GM19324 (cell line): ENCODE measurements around the gene EPHA2.
"Not testable (repeated sequence)": the region's sequence is repeated elsewhere in the genome, so short reads cannot be mapped to it uniquely, and the experiment has no call there.

Experiments
- ATAC-seq: cut with Tn5 transposase; IDR thresholded peaks from one replicate; pipeline ENCODE4 v1.9.1; 2021; ENCODE audit warnings: mild to moderate bottlenecking, moderate library complexity; ENCODE audit not compliant: unreplicated experiment, low FRiP score

EPHA2 gene

DNA sequence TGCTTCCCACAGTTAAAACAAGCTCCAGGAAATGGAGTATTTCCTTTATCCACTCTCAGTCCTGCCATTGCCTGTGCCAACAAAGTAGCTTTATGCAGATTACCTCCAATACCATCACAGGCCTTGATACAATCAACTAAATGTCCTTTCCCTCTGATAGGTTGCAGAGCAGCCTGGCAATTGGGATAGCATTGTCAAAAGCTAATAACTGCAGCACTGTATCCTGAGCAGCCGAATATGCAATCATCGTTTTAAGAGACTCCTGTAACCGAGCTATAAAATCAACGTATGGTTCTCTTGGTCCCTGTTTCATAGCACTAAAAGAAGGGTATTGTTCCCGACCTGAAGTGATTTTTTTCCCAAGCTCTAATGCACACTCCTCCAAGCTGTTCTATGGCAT lies 48.8 kb downstream of the EPHA2 start:
- not testable (repeated sequence) for ATAC-seq

DNA sequence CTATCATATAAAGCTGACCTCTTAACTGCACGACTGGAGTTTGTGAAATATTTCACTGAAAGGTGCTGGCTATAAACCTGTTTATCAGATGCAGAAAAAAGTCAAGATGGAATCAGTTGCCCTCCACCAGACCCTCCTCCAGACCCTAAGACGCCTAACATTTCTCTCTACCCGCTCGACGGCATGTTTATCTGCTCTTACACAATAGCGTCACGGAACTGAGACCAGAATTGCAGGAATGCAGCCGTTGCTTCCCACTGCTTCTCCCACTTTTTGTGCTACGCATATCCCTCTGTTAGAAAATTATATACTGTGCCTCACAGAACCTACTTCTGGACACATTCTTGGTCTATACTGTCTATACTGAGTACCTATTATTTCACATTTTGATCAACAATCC lies 54.2 kb downstream of the EPHA2 start:
- no peak for ATAC-seq

DNA sequence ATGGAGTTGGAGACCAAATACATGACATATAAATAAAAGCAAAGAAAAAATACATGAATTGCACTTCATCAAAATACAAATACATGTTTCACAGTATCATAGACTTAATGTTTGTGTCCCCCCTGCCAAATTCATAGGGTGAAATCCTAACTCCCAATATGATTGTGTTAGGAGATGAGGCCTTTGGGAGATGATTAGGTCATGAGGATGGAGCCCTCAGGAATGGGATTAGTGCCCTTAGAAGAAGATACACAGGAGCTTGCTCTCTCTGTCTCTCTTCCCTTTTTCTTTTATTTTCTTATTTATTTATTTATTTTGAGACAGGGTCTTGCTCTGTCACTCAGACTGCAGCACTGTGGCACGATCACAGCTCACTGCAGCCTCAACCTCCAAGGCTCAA lies 56.5 kb downstream of the EPHA2 start:
- ATAC-seq = no peak

DNA sequence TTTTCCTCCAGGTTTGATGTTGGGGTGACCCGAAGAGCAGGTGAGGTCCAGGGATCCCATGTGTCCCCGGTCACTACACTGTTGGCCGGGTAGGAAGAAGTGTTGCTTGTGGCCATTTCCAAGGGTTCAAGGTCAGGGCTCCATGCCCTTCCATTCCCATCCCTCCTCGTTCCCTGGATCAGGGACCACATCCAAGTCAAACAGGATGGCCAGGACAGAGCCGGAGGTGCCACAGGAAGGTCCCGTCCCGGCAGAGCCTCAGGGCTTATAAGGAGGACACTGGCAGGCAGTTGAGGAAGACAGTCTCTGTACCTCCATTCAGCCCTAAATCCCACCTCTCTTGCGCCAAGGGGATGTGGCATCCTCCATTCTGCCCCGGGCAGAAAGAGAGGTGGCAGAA lies 60.4 kb downstream of the EPHA2 start:
- ATAC-seq = no peak

DNA sequence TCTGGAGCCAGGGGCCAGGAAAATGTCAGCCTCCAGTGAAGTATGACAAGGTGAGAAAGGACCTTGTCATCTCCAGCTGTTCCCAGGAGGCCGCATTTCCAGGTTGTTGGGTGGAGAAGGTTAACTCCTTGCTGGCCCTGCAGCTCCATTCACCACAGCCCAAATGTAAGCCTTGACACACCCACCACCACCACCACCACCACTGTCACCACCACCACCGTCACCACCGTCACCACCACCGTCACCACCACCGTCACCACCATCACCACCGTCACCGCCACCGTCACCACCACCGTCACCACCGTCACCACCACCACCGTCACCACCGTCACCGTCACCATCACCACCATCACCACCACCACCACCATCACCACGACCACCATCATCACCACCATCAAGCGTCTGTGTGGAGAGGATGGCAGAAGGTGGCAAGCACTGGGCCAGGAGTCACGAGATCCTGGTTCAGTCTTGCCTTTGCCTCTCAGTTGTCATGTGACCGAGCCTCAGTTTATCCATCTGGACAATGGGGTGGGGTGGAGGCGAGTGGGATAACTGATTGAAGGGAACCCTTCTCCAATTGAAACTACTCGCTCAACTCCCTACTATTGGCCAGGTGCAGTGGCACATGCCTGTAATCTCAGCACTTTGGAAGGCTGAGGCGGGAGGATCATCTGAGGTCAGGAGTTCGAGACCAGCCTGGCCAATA lies 61.3 kb downstream of the EPHA2 start:
- no peak for ATAC-seq

DNA sequence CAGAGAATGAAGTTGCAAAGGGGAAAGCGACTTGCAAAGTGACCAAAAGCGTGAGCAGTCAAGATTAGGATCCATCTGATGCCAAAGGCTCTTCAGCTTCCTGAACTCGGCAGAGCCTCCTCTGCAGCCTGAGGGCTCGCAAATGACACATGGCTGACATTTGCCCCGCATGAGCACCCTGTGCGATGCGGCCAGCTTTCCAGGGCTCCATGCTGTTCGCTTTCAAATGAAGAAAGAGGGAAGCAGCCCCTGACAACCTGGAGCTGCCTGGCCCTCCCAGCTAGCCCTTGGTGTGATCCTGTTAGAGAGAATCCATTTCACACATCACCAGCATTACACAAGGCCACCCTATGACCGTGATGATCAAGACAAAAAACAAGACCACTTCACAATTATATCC lies 62.3 kb downstream of the EPHA2 start:
- ATAC-seq = no peak

DNA sequence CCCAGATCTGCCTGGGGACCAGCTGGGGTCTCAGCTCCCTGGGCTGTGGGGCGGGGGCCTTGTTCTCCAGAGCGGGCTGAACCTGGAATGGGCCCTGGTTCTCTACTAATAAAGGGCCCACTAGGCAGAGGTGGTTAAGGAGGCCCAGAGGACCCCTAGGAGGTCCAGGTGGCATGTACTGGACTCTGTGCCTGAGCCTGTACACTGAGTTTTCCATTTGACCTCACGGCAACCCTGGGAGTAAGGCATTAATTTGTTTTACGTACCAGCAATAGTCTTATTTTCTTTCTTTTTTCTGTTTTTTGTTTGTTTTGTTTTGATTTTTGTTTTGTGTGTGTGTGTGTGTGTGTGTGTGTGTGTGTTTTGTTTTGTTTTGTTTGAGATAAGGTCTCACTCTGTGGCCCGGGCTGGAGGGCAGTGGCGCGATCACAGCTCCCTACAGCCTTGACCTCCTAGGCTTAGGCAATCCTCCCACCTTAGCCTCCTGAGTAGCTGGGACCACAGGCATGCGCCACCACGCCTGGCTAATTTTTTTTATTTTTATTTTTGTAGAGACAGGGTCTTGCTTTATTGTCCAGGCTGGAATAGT lies 62.9 kb downstream of the EPHA2 start:
- ATAC-seq = no peak

DNA sequence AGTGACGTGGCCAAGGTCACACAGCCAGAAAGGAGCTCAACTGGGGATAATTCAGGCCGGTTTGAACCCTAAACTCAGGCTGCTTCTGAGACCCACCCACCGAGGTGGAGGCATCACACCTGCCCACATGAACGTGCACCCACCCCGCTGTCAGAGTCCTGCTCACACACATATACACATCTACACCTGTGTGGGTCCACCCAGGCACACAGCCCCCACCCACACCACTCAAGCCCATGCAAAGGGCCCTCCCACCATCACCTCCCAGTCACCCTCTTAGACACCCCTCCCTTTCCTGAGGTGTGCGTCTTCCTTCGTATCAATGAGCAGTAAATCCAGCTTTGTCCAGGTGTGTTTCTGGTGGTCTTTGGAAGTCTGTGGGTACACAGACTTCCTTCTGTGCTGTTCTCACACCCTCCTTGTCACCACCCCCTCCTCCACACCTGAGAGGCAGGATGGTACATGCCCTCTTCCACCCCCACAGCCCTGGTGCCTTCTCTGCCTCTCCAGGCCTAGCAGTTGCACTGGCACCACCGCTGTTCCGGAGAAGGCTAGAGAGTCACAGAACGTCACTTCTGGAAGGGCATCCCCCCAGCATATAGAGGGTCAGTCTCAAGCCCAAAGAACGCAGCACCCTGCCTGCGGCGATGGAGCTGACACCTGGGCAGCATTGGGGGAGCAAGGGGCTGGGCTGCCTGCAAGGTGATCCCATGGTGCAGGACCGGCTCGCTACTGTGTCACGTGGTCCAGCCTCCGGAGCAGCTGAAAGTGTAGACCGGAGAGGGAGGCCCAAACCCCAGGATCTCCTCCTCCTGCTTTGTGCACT lies 63.6 kb downstream of the EPHA2 start:
- no peak for ATAC-seq

DNA sequence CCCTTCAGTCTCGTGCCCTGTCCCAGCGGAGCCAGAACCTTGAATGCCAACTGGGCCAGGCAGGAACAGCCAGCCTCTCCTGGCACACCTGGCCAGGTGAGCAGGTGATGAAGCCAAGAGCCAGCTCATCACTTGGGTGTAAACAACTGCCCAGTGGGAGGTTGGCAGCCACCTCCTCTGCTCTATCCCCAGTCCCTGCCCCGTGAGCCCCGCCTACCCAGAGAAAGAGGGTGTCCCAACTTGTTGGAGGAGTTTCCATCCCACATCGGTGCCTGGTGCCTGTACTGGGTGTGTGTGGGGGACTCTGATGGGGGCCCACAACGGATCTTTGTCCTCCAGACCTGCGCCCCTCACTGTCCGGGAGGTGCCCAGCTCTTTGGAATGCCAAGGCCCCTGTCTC lies 64.6 kb downstream of the EPHA2 start:
- ATAC-seq = no peak

DNA sequence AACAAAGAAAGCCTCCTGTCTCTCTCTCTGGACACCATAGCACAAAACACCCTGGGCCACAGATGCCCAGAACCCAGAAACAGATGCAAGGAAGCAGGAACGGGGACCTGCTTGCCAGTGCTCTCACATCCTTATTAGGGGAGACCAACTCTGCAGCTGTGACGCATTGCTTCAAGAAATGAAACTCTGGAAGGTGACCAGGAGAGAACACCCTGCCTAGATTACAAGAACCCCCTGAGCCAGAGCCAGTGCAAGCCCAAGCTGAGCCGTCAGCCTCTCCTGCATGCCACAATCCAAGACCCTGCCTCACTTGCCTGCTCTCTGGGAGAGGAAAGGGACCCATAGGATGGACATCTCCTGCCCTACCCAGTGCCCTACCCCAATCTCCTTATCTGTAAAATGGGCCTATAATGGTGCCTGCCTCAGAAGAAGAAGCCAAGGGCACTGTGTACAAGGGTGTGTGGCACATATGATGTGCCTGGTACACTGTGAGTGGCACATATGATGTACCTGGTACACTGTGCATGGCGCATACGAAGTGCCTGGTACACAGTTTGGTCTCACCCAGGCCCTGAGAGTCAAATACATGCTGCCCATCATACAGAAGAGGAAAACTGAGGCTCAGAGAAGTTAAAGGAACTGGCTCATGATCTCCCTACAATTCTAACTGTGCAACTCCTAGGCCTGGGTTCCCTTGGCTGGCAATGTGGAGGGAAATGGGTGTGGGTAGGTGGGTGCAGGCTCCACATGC lies 65.6 kb downstream of the EPHA2 start:
- no peak for ATAC-seq

DNA sequence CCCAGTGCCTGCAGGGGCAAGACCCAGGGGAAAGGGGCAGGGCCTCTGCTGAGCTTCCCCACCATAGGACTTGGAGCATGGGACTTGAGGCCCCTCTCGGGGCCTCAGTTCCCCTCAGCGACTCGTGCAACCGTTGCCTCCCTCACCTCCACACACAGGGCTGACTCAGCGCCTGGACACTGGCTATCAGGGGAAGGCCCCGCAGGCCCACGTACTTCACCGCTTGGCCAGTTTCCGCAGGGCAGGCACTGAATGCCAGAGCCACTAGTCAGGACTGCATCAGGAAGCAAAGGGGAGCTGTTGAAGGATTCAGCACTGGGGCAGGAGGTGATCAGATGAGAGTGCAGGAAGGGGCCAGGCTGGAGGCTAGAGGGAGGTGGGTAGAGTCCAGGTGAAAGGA lies 66.9 kb downstream of the EPHA2 start:
- ATAC-seq = no peak

DNA sequence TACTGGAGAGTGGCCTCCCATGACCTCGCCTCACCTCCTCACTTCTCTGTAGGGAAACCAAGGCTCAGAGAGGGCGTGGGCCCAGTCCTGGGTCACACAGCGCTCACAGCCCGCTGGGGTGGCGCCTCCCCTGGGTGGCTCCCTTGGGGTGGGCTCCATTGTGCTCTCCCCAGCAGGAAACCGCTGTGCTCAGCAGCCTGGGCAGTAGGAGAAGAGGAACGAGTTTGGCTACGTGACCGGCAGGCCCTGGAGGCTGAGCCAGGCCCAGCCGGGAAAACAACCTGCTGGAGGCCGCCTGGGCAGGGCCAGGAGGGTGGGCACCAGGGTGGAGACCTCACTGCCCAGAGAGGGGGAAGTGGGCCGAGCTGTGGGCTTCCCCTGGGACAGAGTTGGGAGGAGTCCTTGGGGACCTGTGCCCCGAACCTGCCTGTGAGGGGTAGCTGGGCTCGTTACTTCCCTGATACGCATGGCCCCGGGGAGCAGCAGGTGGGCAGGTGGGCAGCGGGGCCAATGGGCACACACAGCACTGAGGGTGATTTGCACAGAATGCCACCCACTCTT lies 67.4 kb downstream of the EPHA2 start:
- no peak for ATAC-seq

DNA sequence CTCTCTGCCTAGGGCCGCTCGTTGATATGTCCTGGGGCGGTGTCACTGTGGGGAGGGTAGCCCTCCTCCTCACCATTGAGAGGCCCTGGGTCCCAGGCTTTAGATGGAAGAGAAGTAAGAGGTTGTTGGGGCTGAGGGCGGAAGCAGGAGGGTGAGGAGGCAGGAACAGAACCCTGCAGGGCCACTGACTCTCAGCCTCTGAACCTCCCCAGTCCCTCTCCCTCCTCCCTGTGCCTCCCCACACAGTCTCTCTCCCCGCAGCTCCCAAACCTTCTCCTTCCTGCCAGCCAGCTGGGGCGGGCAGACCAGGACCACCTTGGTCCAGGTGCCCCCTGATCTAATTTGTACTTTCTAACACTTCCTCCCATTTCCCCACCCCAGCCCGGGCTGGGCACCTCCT lies 68.1 kb downstream of the EPHA2 start:
- ATAC-seq = no peak

DNA sequence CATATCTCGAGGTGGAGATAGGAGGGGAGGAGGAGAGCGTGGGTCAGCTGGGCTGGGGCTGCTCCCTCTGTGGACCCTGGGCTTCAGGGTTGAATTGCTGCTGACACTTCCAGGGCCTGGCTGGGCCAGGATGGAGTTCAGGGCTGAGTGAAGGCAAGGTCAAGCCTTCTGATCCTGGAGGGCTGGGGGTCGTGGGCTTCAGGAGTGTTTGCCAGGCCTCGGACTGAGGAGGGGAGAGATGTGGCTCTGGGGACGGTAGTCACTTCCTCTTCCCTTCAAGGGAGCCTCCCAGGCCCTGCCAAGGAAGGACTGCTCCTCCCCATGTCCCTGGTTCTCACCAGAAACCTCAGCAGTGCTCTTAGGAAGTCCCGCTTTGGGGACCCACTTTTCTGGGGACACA lies 70.3 kb downstream of the EPHA2 start:
- no peak for ATAC-seq

DNA sequence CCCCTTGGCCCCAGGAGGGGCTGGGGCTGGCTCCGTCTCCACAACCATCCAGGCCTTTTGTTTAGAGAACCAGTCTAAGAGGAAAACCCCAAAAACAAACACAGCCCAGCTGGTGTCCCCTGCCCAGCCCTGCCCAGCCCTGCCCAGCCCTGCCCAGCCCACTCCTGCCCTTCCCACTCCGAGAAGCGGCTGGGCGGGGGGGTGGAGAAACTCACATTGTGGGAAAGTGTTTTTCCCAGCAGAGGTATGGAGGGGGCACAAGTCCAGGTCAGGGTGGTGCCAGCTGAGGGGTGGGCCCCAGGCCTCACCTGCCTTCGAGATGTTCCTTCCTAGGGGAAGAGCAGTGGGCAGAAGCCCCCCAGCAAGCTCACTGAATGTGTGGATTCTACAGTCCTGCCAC lies 72.4 kb downstream of the EPHA2 start:
- ATAC-seq = no peak

DNA sequence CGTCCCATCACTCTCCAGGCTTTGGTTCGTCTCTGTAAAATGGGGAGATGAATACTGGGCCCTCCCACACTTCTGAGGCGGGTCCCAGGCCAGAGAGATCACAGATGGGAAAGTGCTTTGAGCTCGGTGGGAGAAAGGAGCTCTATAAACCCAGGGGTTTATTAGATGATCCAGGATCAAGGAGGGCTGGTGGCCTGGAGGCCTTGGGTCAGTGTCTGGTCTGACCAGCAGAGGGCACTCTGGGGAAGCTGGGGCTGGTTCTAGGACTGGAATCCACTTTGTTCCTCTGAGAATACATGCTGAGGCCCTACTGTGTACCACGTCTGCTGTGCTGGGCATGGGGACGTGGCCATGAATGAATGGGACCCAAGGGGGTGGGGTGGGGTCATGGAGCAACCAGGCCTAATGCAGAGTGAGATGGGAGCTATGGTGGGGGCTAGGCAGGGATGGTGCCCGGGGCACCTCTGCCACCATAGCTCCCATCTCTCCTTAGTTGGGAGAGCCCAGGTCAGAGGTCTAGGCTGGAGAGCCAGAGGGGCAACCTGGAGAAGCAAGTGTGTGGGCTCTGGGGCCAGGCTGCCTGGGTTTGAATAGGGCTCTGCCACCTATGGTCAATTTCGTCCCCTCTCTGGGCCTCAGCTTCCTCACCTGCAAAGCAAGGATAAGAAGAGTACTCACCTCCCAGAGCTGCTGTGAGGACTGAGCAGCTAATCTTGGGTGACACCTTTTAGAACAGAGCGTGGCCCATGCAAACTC lies 73.4 kb downstream of the EPHA2 start:
- ATAC-seq = no peak

DNA sequence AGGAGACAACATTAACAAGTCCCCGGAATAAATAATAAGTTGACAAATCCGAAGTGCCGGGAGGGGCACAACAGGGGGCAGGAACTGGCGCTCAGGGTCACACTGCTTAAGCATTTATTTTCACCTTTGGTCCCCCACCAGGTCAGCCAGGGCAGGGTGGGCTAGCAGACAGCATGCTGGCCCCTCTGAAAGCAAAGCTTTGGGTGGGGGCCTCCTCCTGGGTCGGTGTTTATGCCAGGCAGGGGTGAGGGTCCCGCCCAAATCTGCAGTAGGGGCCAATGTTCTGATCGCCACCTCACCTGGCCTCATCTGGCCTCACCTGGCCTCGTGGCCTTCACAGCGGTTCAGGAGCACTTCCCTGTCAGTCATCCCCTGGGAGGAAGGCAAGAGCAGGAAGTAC lies 74.2 kb downstream of the EPHA2 start:
- ATAC-seq = no peak

DNA sequence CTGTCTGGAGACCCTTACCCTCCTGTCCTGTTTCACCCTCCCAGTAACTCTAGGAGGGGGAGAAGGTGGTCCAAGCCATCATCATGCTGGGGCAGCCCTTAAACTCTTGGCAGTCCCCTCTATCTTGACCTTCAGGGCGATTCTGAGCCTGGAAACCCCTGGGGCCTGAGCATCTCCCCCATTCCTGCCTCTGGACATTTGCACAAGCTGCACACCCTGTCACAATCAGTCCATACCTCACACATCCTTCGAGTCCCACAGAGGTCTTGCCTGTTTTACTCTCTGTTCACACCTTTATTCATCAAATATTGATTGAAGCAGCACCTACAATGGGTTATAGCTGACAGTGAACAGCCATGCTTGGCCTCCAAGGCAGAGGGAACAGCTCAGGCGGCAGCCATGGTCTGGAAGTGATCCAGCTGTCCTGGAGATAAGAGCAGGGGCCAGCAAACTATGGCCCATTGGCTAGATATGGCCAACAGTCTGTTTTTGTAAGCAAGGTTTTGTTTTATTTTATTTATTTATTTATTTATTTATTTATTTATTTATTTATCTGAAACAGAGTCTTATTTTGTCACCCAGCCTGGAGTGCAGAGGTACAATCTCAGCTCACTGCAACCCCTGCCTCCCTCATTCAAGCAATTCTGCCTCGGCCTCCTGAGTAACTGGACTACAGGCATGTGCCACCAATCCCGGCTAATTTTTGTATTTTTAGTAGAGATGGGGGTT lies 75.3 kb downstream of the EPHA2 start:
- no peak for ATAC-seq

DNA sequence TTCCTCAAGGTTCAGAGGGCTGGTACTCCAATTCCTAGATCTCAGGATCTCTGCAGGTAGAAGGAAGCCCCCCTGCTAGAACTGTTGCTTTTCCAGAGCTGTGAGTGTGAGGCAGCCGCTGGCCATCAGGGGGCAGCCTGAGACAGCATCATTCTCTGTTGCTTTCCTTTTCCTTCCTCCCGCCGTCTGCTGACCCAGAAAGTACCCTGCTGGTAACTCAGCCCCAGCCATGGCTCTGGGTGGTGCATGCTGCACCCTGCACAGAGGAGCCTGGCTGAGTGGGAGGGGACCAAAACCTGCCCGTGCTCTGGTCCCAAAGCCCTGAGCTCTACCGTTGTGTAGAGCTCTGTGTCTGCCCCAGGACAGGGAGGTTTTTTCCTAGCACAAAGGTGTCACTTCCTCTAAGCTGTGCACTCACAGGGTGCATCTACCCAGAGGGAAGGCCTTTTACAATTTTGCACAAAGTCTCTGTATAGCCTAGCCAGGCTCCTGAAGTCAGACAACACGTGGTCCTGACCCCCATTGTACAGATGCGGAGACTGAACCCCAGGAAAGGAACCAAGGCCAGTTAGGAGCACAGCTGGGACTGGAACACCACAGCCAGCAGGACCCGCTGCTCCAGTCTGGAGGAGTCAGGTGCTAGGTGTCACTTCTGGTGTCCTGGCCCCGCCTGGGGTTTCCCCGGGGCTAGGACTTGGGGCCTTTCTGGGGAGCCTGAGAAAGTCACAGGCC lies 76.8 kb downstream of the EPHA2 start:
- no peak for ATAC-seq
